WTC11 (cell line): ENCODE data around the gene LLGL2. TPM values are rescaled to one million over a fixed set of nuclear protein-coding genes. Genes with fewer than 3 reads are reported as not detected.

Experiments used
- ATAC-seq: fragments of 200-7000 bp; cut with Tn5 transposase; 2 replicates; pipeline ENCODE4 v1.10.0; 2021; ENCODE audit warnings: mild to moderate bottlenecking, moderate library complexity
- CTCF ChIA-PET: fragments of 300-600 bp; sonication (Branson Sonifier 250); formaldehyde crosslinking; loops from one replicate; lab custom pipeline; 2021; ENCODE audit warnings: antibody characterized with exemption; lab: Charles Lee
- POLR2A ChIA-PET: fragments of 350-600 bp; sonication (Branson Sonifier 250); formaldehyde crosslinking; loops from one replicate; lab custom pipeline; 2021; ENCODE audit warnings: antibody characterized with exemption; lab: Charles Lee
- DNase-seq: peaks from one replicate; pipeline ENCODE4 v3.0.0; 2021; ENCODE audit warnings: low spot score
- H3K27ac Mint-ChIP-seq: 2 replicates; pipeline ENCODE4 v1.8.0; 2021; ENCODE audit warnings: mixed read lengths
- H3K27me3 Mint-ChIP-seq: 2 replicates; pipeline ENCODE4 v1.8.0; 2021; ENCODE audit warnings: low read depth, mild to moderate bottlenecking, moderate library complexity, mixed read lengths
- H3K36me3 Mint-ChIP-seq: 2 replicates; pipeline ENCODE4 v1.8.0; 2021; ENCODE audit warnings: mixed read lengths
- H3K4me1 Mint-ChIP-seq: 2 replicates; pipeline ENCODE4 v1.8.0; 2022; ENCODE audit warnings: mixed read lengths
- H3K4me3 Mint-ChIP-seq: 2 replicates; pipeline ENCODE4 v1.8.0; 2021; ENCODE audit warnings: mild to moderate bottlenecking, moderate library complexity, mixed read lengths
- H3K9me3 Mint-ChIP-seq: 2 replicates; pipeline ENCODE4 v1.8.0; 2021; ENCODE audit warnings: mixed read lengths
- CBFB ChIP-seq: sonication (generic); formaldehyde crosslinking; IDR thresholded peaks from 2 replicates; pipeline ENCODE4 v1.8.1; 2022; ENCODE audit warnings: mild to moderate bottlenecking, low read depth, missing genetic modification reagents
- ETV6 ChIP-seq: sonication (generic); formaldehyde crosslinking; IDR thresholded peaks from 2 replicates; pipeline ENCODE4 v1.8.1; 2022; ENCODE audit warnings: mild to moderate bottlenecking, missing genetic modification reagents
- JAZF1 ChIP-seq: fragments of 250-450 bp; sonication (Bioruptor Pico); IDR thresholded peaks from 2 replicates; pipeline ENCODE4 v1.9.0; 2021; ENCODE audit warnings: moderate library complexity, mild to moderate bottlenecking, inconsistent platforms
- NFATC4 ChIP-seq: fragments of 250-450 bp; sonication (Bioruptor Pico); IDR thresholded peaks from 2 replicates; pipeline ENCODE4 v1.9.0; 2021; ENCODE audit warnings: mild to moderate bottlenecking
- OVOL2 ChIP-seq: fragments of 250-450 bp; sonication (Bioruptor Pico); IDR thresholded peaks from 2 replicates; pipeline ENCODE4 v1.9.0; 2021; ENCODE audit warnings: mild to moderate bottlenecking, borderline replicate concordance
- RELA ChIP-seq: sonication (generic); formaldehyde crosslinking; IDR thresholded peaks from 2 replicates; pipeline ENCODE4 v1.8.1; 2022; ENCODE audit warnings: missing genetic modification reagents, mild to moderate bottlenecking, borderline replicate concordance
- SP1 ChIP-seq: sonication (generic); formaldehyde crosslinking; conservative IDR thresholded peaks from 2 replicates; pipeline ENCODE4 v1.8.1; 2022; ENCODE audit warnings: missing genetic modification reagents
- TP53 ChIP-seq: sonication (generic); formaldehyde crosslinking; IDR thresholded peaks from 2 replicates; pipeline ENCODE4 v1.8.1; 2023; ENCODE audit warnings: mild to moderate bottlenecking, missing genetic modification reagents
- ZBTB21 ChIP-seq: sonication (generic); formaldehyde crosslinking; IDR thresholded peaks from 2 replicates; pipeline ENCODE4 v1.8.1; 2023; ENCODE audit warnings: mild to moderate bottlenecking, missing genetic modification reagents, borderline replicate concordance
- ZNF396 ChIP-seq: fragments of 250-450 bp; sonication (Bioruptor Pico); IDR thresholded peaks from 2 replicates; pipeline ENCODE4 v1.8.0; 2021; ENCODE audit warnings: mild to moderate bottlenecking, moderate library complexity, borderline replicate concordance
- ZNF423 ChIP-seq: fragments of 250-450 bp; sonication (Bioruptor Pico); IDR thresholded peaks from 2 replicates; pipeline ENCODE4 v2.1.2; 2022; ENCODE audit warnings: mild to moderate bottlenecking, moderate library complexity
- total RNA-seq: library from RNA; stranded (reverse); gene quantifications from 3 replicates; pipeline ENCODE4 v1.2.3, GENCODE V29; 2021
- TF ChIP-seq, protein P1 (sequence below): sonication (generic); formaldehyde crosslinking; IDR thresholded peaks from 2 replicates; pipeline ENCODE4 v1.8.0; 2023; ENCODE audit warnings: mild to moderate bottlenecking, missing genetic modification reagents
- TF ChIP-seq, protein P2 (sequence below): sonication (generic); formaldehyde crosslinking; IDR thresholded peaks from 2 replicates; pipeline ENCODE4 v1.8.1; 2023; ENCODE audit warnings: mild to moderate bottlenecking, missing genetic modification reagents, moderate library complexity
- TF ChIP-seq, protein P3 (sequence below): fragments of 250-450 bp; sonication (Bioruptor Pico); conservative IDR thresholded peaks from 2 replicates; pipeline ENCODE4 v1.9.0; 2021; ENCODE audit warnings: mild to moderate bottlenecking
- TF ChIP-seq, protein P4 (sequence below): sonication (generic); formaldehyde crosslinking; IDR thresholded peaks from 2 replicates; pipeline ENCODE4 v1.8.1; 2023; ENCODE audit warnings: mild to moderate bottlenecking, missing genetic modification reagents
- TF ChIP-seq, protein P5 (sequence below): sonication (generic); formaldehyde crosslinking; IDR thresholded peaks from 2 replicates; pipeline ENCODE4 v1.8.1; 2023; ENCODE audit warnings: mild to moderate bottlenecking, missing genetic modification reagents
- TF ChIP-seq, protein P6 (sequence below): fragments of 200-600 bp; IDR thresholded peaks from 2 replicates; pipeline ENCODE4 v1.8.0; 2022; ENCODE audit warnings: antibody characterized with exemption
- TF ChIP-seq, protein P7 (sequence below): sonication (generic); formaldehyde crosslinking; IDR thresholded peaks from 2 replicates; pipeline ENCODE4 v1.8.1; 2023; ENCODE audit warnings: mild to moderate bottlenecking, missing genetic modification reagents, moderate library complexity

Gene LLGL2
- total RNA-seq, 1 experiment from 2014 or later: 103 TPM

DNA sequence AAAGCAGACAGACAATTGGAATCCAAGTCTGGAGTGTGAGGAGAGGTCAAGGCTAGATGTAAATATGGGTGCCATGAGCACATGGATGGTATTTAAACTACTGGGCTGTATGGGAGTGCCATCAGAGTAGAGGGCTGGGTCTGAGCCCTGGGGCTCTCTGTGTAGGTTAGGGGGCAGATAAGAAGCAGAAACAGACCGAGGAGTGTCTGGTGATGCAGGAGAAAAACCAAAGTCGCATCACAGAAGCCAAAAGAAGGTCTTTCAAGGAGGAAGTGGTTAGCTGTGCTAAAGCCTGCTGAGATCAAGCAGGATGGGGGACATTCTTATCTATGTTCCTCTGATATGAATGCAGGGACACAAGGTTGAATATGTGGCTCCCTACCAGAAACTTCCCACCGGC, 7.3 kb upstream of the LLGL2 start:
- Mint-ChIP-seq H3K27ac (no peak overlapping the region), H3K36me3 (peaks cover 32% of the 10 kb centered on the region), H3K4me3 (peak overlapping the region; percentile 80; the same call in 1 of the 2 replicates), H3K4me1 (peaks cover 17% of the 10 kb centered on the region), H3K9me3 (no peaks in the 10 kb centered on the region), H3K27me3 (no peaks in the 10 kb centered on the region)
- TF ChIP-seq ZNF396 (CRISPR knock-in tag) (no peak), CBFB (CRISPR knock-in tag) (no peak), SP1 (no peak), RELA (CRISPR knock-in tag) (no peak), ETV6 (no peak), NFATC4 (no peak), ZNF423 (CRISPR knock-in tag) (no peak), OVOL2 (no peak), TP53 (CRISPR knock-in tag) (no peak), ZBTB21 (CRISPR knock-in tag) (no peak), JAZF1 (no peak)
- TF ChIP-seq, protein P1, sequence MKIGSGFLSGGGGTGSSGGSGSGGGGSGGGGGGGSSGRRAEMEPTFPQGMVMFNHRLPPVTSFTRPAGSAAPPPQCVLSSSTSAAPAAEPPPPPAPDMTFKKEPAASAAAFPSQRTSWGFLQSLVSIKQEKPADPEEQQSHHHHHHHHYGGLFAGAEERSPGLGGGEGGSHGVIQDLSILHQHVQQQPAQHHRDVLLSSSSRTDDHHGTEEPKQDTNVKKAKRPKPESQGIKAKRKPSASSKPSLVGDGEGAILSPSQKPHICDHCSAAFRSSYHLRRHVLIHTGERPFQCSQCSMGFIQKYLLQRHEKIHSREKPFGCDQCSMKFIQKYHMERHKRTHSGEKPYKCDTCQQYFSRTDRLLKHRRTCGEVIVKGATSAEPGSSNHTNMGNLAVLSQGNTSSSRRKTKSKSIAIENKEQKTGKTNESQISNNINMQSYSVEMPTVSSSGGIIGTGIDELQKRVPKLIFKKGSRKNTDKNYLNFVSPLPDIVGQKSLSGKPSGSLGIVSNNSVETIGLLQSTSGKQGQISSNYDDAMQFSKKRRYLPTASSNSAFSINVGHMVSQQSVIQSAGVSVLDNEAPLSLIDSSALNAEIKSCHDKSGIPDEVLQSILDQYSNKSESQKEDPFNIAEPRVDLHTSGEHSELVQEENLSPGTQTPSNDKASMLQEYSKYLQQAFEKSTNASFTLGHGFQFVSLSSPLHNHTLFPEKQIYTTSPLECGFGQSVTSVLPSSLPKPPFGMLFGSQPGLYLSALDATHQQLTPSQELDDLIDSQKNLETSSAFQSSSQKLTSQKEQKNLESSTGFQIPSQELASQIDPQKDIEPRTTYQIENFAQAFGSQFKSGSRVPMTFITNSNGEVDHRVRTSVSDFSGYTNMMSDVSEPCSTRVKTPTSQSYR (CRISPR knock-in tag): no peak
- TF ChIP-seq, protein P2, sequence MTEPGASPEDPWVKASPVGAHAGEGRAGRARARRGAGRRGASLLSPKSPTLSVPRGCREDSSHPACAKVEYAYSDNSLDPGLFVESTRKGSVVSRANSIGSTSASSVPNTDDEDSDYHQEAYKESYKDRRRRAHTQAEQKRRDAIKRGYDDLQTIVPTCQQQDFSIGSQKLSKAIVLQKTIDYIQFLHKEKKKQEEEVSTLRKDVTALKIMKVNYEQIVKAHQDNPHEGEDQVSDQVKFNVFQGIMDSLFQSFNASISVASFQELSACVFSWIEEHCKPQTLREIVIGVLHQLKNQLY (CRISPR knock-in tag): no peak
- TF ChIP-seq, protein P3, sequence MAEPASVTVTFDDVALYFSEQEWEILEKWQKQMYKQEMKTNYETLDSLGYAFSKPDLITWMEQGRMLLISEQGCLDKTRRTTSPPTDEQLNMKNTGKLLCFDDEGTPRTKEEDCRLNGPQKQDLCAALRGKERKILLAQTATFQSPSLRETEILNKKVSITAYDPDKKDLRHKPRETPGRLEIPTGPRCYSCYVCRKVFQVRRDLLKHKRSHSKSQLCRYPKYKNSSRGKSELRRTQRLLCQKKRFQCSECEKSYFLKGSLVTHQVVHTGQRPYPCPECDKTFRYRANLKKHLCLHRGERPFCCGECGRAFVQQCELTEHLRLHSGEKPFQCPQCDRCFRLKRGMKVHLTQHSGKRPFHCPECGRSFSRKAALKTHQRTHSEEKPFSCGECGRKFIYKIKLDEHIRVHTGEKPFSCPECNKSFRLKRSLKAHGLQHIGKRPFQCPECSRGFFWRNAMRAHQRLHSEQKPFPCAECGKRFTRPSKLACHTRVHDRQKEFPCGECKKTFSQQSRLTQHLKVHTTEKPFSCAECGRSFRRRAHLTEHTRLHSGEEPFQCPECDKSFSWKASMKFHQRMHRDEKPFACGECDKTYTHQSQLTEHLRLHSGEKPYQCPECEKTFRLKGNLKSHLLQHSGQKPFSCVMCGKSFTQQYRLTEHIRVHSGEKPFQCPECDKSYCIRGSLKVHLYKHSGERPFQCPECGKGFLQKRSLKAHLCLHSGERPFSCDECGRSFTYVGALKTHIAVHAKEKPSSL (CRISPR knock-in tag): no peak
- TF ChIP-seq, protein P4, sequence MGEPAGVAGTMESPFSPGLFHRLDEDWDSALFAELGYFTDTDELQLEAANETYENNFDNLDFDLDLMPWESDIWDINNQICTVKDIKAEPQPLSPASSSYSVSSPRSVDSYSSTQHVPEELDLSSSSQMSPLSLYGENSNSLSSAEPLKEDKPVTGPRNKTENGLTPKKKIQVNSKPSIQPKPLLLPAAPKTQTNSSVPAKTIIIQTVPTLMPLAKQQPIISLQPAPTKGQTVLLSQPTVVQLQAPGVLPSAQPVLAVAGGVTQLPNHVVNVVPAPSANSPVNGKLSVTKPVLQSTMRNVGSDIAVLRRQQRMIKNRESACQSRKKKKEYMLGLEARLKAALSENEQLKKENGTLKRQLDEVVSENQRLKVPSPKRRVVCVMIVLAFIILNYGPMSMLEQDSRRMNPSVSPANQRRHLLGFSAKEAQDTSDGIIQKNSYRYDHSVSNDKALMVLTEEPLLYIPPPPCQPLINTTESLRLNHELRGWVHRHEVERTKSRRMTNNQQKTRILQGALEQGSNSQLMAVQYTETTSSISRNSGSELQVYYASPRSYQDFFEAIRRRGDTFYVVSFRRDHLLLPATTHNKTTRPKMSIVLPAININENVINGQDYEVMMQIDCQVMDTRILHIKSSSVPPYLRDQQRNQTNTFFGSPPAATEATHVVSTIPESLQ (CRISPR knock-in tag): no peak
- TF ChIP-seq, protein P5, sequence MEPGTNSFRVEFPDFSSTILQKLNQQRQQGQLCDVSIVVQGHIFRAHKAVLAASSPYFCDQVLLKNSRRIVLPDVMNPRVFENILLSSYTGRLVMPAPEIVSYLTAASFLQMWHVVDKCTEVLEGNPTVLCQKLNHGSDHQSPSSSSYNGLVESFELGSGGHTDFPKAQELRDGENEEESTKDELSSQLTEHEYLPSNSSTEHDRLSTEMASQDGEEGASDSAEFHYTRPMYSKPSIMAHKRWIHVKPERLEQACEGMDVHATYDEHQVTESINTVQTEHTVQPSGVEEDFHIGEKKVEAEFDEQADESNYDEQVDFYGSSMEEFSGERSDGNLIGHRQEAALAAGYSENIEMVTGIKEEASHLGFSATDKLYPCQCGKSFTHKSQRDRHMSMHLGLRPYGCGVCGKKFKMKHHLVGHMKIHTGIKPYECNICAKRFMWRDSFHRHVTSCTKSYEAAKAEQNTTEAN (CRISPR knock-in tag): no peak
- TF ChIP-seq, protein P6, sequence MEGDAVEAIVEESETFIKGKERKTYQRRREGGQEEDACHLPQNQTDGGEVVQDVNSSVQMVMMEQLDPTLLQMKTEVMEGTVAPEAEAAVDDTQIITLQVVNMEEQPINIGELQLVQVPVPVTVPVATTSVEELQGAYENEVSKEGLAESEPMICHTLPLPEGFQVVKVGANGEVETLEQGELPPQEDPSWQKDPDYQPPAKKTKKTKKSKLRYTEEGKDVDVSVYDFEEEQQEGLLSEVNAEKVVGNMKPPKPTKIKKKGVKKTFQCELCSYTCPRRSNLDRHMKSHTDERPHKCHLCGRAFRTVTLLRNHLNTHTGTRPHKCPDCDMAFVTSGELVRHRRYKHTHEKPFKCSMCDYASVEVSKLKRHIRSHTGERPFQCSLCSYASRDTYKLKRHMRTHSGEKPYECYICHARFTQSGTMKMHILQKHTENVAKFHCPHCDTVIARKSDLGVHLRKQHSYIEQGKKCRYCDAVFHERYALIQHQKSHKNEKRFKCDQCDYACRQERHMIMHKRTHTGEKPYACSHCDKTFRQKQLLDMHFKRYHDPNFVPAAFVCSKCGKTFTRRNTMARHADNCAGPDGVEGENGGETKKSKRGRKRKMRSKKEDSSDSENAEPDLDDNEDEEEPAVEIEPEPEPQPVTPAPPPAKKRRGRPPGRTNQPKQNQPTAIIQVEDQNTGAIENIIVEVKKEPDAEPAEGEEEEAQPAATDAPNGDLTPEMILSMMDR: no peak
- TF ChIP-seq, protein P7, sequence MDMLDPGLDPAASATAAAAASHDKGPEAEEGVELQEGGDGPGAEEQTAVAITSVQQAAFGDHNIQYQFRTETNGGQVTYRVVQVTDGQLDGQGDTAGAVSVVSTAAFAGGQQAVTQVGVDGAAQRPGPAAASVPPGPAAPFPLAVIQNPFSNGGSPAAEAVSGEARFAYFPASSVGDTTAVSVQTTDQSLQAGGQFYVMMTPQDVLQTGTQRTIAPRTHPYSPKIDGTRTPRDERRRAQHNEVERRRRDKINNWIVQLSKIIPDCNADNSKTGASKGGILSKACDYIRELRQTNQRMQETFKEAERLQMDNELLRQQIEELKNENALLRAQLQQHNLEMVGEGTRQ (CRISPR knock-in tag): no peak
- ChIA-PET CTCF (interaction anchor here (0.6 to 3.7 kb wide), 7 partner anchors 17 to 212 kb away, joined by 3 to 21 read pairs (median 3); partner anchors contain the start of gene SMIM5), POLR2A (no interaction called here)
- no peak for ATAC-seq
- DNase-seq: no peak
